ENCODE data around the gene UTP14C. TPM values are rescaled to one million over a fixed set of nuclear protein-coding genes. Genes with fewer than 3 reads are reported as not detected.

Gene UTP14C
- total and polyA plus RNA-seq, 3 donors from 2014 or later = 9.7 to 22.4 (median 18.8) TPM

DNA sequence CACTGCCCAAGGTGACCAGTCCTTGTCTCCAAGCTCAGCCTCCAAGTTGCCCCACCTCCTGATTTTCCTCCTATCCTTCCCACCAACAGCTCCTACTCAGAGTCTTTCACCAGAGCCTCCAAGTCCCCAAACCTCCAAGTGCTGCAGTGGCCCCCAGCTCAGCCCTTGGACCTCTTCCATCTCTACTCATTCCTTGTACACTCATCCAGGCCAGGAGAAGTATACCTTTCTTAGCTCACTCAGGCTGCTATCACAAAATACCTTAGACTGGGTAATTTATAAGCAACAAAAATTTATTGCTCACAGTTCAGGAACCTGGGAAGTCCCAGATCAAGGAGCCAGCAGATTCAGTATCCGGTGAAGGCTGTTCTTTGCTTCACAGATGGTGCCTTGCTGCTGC, 24.6 kb upstream of the UTP14C start:
- TF ChIP-seq, protein P1, sequence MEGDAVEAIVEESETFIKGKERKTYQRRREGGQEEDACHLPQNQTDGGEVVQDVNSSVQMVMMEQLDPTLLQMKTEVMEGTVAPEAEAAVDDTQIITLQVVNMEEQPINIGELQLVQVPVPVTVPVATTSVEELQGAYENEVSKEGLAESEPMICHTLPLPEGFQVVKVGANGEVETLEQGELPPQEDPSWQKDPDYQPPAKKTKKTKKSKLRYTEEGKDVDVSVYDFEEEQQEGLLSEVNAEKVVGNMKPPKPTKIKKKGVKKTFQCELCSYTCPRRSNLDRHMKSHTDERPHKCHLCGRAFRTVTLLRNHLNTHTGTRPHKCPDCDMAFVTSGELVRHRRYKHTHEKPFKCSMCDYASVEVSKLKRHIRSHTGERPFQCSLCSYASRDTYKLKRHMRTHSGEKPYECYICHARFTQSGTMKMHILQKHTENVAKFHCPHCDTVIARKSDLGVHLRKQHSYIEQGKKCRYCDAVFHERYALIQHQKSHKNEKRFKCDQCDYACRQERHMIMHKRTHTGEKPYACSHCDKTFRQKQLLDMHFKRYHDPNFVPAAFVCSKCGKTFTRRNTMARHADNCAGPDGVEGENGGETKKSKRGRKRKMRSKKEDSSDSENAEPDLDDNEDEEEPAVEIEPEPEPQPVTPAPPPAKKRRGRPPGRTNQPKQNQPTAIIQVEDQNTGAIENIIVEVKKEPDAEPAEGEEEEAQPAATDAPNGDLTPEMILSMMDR (IDR thresholded peaks at IDR 0.05) = no peak
- no peak for TF ChIP-seq POLR2A (IDR thresholded peaks at IDR 0.05)
- Histone ChIP-seq H3K9me3 (no peaks in the 10 kb centered on the region), H3K4me3 (no peak overlapping the region), H3K27ac (no peak overlapping the region), H3K36me3 (ENCODE audit: low read depth, missing control alignments) (no peaks in the 10 kb centered on the region), H3K4me1 (no peaks in the 10 kb centered on the region), H3K27me3 (no peaks in the 10 kb centered on the region)
- DNase-seq = no peak
- intact Hi-C loops (cut with DNase I; ENCODE audit: low total_unique reads) = no loop called here
- WGBS, 2 donors = 57 to 75% methylated on average over 1 of the region's 1 CpG

DNA sequence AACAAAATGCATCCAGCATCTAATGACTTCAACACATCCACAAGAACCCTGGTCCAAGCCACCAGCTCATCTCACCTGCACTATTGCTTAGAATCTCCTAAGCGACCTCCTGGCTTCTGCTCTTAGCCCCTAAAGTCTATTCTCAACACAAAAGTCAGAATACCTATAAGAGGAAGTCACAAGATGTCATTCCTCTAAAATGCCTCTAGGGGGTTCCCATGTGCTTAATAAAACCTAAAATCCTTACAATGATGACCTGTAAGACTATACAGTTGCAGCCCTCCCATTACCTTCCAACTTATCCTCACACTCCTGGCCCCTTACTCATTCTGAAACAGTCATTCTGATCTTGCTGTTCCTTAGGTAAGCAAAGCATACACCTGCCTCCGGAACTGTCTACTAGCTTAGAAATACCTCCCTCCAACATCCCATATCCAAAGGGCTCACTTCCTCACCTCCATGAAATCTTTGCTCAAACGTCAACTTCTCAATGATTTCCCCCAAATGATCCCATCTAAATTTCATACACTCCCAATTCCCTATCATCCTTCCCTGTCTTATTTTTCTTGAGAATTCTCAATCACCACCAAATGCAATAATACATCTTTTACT, 23.3 kb upstream of the UTP14C start:
- no peaks in the 10 kb centered on the region for H3K36me3 ChIP-seq (ENCODE audit: low read depth, missing control alignments)
- no peak for DNase-seq
- intact Hi-C loops (cut with DNase I; ENCODE audit: low total_unique reads) = no loop called here
- no peaks in the 10 kb centered on the region for H3K4me1 ChIP-seq
- H3K4me3 ChIP-seq = no peak overlapping the region
- no peak for TF ChIP-seq POLR2A (IDR thresholded peaks at IDR 0.05)
- TF ChIP-seq, protein P1 (IDR thresholded peaks at IDR 0.05) = peak; percentile 17 to 66 (median 32)
- 57 to 65% methylated on average over 3 of the region's 3 CpGs for WGBS, 2 donors
- H3K27ac ChIP-seq = no peak overlapping the region
- no peaks in the 10 kb centered on the region for H3K27me3 ChIP-seq
- H3K9me3 ChIP-seq = no peaks in the 10 kb centered on the region

DNA sequence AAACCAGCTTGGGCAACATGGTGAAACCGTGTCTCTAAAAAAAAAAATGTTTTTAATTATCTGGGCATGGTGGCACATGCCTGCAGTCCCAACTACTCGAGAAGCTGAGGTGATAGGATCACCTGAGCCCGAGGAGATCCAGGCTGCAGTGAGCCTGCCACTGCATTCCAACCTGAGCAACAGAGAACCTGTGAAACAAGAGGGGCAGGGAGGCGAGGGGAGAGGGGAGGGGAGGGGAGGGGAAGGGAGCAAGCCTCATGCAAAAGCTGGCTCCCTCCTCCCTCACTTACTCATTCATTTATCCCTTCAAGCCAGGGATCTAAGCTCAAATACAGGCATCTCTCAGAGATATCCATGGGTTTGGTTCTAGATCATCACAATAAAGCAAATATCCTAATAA, 22.1 kb upstream of the UTP14C start:
- WGBS, 2 donors = 67 to 81% methylated on average over 3 to 4 of the region's 4 CpGs
- no peaks in the 10 kb centered on the region for H3K9me3 ChIP-seq
- intact Hi-C loops (cut with DNase I; ENCODE audit: low total_unique reads) = no loop called here
- TF ChIP-seq, protein P1 (IDR thresholded peaks at IDR 0.05) = no peak
- no peak for TF ChIP-seq POLR2A (IDR thresholded peaks at IDR 0.05)
- H3K27me3 ChIP-seq = no peaks in the 10 kb centered on the region
- H3K4me1 ChIP-seq = no peaks in the 10 kb centered on the region
- no peaks in the 10 kb centered on the region for H3K36me3 ChIP-seq (ENCODE audit: low read depth, missing control alignments)
- H3K27ac ChIP-seq = no peak overlapping the region
- no peak for DNase-seq
- no peak overlapping the region for H3K4me3 ChIP-seq

DNA sequence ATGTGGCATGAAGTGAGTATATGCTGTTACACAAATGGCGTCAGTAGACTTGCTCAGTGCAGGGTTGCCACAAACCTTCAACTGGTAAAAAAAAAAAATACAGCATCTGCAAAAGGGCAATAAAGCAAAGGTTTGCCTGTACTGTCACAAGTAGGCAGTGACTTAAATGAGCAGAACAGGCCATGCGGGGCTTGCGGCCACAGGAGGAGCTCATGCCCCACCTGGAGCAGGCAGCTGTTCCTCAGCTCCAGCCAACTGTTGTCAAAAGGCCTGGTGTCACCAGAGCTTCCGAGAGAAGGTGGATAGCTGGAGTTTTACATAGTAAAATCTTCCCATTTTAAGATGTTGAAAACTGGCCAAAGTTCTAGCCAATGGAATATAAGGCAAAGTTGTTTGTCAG, 20.9 kb upstream of the UTP14C start:
- no peaks in the 10 kb centered on the region for H3K27me3 ChIP-seq
- H3K4me3 ChIP-seq = no peak overlapping the region
- no peaks in the 10 kb centered on the region for H3K4me1 ChIP-seq
- no peaks in the 10 kb centered on the region for H3K36me3 ChIP-seq (ENCODE audit: low read depth, missing control alignments)
- 88 to 89% methylated on average over 4 of the region's 4 CpGs for WGBS, 2 donors
- H3K27ac ChIP-seq = no peak overlapping the region
- intact Hi-C loops (cut with DNase I; ENCODE audit: low total_unique reads) = no loop called here
- no peak for TF ChIP-seq POLR2A (IDR thresholded peaks at IDR 0.05)
- TF ChIP-seq, protein P1 (IDR thresholded peaks at IDR 0.05) = no peak
- no peaks in the 10 kb centered on the region for H3K9me3 ChIP-seq
- no peak for DNase-seq

DNA sequence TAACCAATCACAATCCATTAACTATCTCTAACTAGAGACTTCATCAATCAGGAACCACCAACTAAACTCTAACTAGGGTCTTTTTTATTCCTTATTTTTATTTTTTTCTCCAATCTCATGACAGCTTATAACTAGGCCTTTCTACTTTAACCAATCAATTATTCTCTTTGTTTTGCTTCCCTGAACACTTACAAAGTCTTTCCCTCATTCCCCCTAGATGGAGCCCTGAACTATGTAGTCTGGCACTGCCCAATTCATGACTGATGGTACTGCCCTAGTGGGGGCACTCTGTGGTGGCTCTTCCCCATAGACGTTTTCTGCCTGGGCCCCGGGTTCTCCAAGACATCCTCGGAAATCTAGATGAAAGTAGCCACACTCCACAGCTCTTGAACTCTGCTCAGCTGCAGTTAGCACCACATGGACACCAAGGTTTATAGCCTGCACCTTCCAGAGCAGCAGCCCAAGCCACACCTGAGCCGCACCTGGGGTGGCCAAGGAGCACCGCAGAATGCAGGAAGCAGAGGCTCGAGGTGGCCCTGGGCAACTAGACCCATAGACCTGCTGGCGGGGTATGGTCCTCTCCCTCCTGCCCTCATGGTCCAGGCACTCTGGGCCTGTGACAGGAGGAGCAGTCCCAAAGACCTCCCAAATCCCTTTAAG, 19.9 kb upstream of the UTP14C start:
- Histone ChIP-seq H3K27me3 (no peaks in the 10 kb centered on the region), H3K36me3 (ENCODE audit: low read depth, missing control alignments) (no peaks in the 10 kb centered on the region), H3K4me1 (no peaks in the 10 kb centered on the region), H3K27ac (no peak overlapping the region), H3K4me3 (no peak overlapping the region), H3K9me3 (no peaks in the 10 kb centered on the region)
- no peak for TF ChIP-seq POLR2A (IDR thresholded peaks at IDR 0.05)
- TF ChIP-seq, protein P1 (IDR thresholded peaks at IDR 0.05) = no peak
- 87 to 94% methylated on average over 7 of the region's 7 CpGs for WGBS, 2 donors
- no peak for DNase-seq
- intact Hi-C loops (cut with DNase I; ENCODE audit: low total_unique reads) = no loop called here
